Inflammatory macrophage treated with lipopolysaccharide for 4 hours (primary cell): ENCODE measurements around the gene C4orf50.

Source experiments
- DNase-seq: peaks from one replicate; pipeline ENCODE4 v3.0.0-alpha.2; 2020

Gene C4orf50

GRCh38 chr4:5991405-5991804, 26.8 kb downstream of the C4orf50 start:
- no peak for DNase-seq

- no peak for DNase-seq
Observed at GRCh38 chr4:5990446-5991160, 27.6 kb downstream of the C4orf50 start.

DNA sequence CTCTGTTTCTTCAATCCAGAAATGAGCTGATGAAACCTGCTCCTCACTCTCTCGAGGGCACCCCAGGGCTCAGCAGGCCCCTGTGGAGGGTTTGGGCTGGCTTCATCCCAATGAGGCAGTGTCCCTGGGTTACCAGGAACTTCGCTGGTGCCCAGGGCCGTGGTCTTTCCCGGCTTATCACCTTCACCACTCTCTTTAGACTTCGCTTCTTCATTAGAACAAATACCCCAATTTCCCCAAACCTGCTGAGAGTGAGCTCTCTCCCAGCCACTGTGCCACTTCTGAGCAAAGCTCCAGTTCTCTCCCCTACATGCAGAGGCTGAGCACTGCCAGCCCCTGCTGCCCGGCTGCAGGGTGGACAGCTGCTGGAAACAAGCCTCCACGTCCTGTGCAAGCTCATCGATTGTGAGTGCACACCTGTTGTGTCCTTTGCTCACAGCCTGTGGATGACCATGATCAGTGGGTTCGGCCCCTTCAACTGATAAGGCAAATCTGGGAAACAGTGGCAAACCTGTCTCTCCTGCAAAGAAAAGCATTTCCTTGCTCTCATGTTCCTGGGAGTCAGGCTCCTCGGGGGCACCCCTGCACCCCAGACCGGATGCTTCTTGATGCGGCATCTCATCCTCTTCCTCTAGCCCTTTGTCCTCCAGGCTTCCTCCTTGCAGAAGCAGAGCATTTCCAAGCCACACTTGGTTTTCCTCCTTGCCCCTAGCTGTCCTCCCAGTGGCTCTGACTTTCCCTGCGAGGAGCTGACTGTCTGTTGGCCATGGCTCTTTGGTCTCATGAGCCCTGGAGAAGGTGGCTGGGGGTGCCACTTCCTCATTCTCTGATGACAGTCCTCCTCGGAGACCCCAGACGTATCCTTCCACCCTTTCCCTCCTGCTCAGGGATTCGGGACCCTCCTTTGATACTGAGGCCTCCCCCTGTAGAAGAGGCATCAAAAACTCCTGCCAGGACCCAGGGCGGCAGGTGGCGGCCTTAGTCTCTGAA, 28.7 kb downstream of the C4orf50 start:
- DNase-seq = no peak

- DNase-seq = no peak
Observed at GRCh38 chr4:5988086-5988845, 30.0 kb downstream of the C4orf50 start.

GRCh38 chr4:5984843-5985242, 33.4 kb downstream of the C4orf50 start:
- no peak for DNase-seq

GRCh38 chr4:5982156-5982973, 35.9 kb downstream of the C4orf50 start:
- DNase-seq = no peak

GRCh38 chr4:5980436-5981155, 37.6 kb downstream of the C4orf50 start:
- DNase-seq = no peak

GRCh38 chr4:5979981-5980380, 38.2 kb downstream of the C4orf50 start:
- DNase-seq = no peak

DNA sequence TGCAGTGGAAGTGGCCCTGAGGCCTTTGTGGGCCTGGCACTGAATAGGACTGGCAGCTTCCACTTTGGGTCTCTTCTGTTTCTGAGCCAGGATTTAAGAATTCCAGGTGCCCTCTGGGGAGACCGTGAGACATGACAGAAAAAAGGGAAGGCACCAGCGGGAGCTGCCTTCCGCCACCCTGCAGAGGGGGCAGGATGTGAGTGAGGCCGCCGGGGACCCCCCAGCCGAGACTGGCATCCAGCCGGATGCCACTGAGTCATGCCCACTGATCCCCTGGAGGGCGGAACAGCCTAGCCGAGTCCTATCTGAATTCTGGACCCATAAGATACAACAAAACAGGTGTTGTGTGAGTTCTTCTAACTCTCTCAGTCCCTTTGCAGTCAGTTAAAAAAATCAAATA, 41.3 kb downstream of the C4orf50 start:
- no peak for DNase-seq

DNA sequence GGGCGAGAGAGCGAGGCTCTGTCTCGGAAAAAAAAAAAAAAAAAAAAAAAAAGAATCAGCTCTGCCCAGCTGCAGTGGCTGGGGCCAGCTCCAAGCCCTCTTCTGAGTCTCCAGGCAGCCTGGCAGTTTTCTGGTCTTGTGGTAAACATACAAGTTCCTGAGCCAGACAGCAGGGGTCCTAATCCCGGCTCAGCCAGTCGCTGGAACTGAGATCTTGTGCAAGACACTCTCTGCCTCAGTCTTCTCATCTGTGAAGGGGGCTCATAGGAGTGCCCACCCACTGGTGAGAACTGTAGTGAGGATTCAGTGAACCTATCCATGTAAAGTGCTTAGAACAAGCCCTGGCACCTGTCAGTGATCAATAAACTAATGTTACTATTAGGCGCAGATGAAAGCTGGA, 41.8 kb downstream of the C4orf50 start:
- DNase-seq = no peak

DNA sequence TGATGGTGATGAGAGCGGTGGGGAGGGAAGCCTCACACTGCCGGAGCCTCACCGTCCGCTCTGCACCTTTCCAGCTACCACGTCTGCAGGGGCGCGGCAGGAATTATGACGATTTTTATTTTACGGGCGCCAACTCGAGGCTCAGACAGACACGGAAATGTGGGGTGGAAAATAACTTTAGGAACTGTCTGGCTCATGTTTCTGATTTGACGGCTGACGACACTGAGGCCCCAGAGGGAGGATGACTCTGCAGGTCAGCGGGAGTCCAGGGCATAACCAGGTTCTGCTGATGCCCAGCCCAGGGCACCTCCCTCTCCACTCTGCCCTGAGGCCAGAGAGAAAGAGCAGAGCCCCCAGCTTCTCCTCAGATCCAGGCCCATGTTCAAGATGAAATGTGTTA, 43.9 kb downstream of the C4orf50 start:
- no peak for DNase-seq

DNA sequence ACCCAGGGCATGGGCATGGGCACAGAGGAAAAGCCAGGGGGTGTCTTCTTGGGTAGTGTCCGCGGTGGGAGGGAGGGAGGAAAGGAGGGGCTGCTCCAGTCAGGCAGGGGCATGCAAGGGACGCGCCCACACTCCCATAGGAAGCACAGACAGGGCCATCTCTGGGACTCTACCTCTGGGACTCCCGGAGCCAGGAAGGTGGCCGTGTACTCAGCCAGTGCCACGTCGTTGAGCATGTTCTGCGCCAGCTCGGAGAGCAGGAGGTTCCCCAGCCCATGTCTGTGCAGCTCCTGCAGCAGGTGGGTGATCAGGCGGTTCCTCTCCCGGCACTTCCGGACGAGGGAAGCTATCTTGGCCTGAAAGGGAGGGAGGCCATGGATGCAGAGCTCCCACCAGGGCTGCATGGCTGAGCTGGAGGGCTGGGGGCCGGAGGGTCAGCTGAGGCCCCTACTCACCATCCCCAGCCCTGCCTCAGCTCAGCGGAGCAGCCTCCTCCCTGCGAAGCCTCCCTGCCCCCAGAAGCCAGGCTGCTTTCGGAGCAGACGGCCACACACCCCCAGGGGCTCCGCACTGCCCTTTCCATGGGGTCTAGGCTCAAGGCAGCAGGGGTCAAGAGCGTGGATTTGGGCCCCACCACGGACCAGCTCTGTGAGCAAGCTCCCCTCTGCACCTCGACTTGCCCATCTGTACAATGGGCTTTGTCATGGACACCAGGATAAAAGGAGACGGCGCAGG, 44.6 kb downstream of the C4orf50 start:
- DNase-seq = no peak

DNA sequence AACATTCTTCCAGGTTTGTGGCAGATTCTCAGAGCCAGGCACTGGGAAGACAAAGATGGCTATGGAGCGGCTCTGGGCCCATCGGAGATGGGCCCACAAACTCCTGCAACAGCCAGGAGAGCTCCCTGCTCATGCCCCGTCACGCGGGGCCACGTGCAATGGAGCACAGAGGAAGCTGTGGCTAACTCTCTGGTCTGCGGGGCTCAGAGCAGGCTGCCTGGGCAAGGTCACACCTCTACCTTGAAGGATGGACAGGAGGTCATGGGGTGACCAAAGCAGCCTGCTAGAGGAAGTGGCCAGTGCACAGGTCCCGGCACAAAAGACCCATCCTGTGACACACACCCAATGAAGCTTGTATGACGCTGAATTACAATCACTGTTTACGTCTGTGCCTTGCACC, 45.2 kb downstream of the C4orf50 start:
- no peak for DNase-seq

DNA sequence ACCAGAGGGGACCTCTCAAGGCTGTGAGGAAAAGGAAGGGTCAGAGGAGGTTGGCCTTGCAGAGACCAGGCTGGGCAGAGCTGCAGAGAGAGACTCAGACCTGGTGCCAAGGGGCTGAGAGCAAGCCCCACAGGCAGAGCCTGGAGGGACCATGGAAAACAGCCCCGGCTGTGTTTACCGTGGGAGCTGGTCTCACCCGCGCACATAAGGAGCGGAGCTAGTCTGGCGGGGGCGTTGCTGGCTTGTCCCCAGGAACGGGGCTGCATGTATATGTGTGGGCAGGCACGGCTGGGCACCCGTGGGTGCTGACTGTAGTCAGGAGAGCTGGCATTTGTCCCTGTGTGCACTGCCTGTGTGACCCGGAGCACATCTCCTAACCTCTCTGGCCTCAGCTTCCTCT, 45.7 kb downstream of the C4orf50 start:
- DNase-seq = no peak

- no peak for DNase-seq
Observed at GRCh38 chr4:5971078-5971450, 47.2 kb downstream of the C4orf50 start.

DNA sequence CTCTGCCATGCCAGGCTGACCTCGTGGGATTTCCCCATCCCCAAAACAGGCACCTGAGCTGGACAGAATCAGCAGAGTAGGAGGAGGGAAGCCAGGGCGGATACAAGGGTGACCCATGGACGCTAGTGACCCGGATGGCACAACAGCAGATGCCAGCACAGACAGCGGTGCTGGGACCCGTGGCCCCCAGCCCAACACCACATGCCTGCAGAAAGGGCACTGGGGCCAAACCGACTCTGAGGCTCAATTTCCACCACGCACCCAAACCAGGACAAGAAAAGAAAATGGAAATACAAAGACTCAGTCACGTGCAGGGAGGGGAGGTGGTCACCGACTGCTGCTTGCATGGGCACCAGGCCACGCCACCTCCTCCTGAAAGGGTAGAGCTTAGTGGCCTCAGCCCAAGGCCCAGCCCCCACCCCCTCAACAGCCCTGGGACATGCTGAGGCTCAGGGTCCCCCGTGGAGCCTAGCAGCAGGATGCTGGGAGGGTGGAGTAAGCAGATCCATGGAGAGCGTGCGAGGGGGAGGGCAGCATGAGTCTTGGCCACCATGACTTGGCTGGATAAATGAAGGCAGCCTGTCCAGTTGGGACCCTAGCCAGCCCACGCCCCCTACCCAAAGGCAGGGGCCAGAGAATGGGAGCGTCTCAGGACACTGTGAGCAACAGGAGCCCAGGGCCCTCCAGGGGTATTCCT, 47.7 kb downstream of the C4orf50 start:
- DNase-seq = no peak

DNA sequence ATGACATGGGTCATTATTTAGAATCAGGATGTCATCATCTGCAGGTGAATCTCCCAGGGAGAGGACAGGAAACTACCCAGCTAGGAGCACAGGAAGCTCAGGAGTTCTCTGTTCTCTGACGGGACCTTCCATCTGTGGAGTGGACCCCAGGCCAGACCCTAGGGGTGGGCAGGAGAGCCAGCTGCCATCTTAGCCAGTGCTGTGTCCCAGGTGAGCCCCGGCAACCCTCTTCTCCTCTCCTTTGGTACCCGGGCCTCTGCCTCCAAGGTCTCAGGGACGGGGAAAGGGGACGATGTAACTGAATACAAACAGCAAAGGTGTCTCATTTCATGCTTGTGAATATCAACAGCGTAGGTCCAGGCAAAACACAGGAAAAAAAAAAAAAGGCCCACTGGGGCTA, 48.5 kb downstream of the C4orf50 start:
- DNase-seq = no peak

GRCh38 chr4:5969336-5969735, 48.9 kb downstream of the C4orf50 start:
- DNase-seq = no peak

DNA sequence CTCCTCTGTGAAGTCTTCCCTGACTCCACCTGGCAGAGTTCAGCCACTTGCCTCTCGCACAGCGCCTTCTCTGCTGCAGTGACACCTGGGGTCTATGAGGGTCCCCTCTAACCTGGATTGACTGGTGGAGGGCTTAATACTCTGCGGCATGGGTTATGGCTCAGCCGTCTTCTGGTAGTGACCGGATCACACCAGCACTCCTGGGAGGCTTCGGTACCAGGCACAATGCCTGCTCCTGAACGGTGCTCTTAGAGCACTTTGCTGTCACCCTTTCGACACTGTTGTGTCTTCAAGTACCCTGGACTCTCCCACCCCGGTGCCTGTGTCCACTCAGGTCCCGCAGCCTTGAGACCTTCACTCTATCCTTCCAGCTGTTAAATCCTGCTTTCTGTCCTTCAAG, 50.0 kb downstream of the C4orf50 start:
- DNase-seq = no peak

- DNase-seq = no peak
Observed at GRCh38 chr4:5967783-5968182, 50.4 kb downstream of the C4orf50 start.
